NCI-H2107 (cell line): ENCODE data around the gene NDRG4.

Experiments
- DNase-seq: peaks from one replicate; lab custom pipeline; 2025; lab: John Stamatoyannopoulos, UW

Gene NDRG4

GRCh38 chr16:58543685-58544084, 43.7 kb downstream of the NDRG4 start:
- no peak for DNase-seq

DNA sequence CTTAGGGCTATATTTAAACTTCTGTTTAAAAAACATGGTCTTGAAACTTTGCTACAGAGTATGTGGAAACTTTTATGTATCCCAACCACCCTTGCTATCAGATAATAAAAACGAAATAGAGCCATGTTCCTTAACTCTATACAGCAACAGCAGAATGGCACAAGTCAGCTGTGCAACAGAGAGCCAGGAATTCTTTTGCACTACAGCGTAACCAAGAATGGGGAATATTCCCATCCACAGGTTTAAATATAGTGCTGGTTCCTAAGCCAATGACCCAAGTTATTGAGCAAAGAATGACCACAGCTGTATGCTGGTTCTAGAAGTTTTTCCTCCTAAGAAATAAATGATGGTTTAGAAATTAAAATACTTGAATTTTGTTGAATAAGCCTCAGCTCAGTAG, 48.4 kb downstream of the NDRG4 start:
- DNase-seq = no peak

DNA sequence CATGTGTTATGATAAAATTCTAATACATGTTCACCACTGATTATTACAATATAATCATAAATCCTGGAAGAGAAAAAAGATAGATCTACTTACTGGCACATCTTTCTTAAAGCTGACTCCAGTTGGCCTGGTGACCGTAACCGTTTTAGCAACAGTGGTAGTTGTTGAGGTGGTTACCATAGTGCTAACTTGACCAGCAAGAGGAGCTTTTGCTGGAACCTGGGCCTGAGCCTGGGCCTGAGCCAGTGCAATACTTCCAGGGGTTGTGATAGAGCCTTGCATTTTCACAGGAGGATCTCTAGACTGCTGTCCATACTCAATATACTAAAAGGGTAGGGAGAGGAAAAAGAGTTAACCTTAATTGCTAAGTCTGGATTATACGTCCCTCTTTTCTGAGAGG, 51.6 kb downstream of the NDRG4 start:
- no peak for DNase-seq

- no peak for DNase-seq
Measured at GRCh38 chr16:58556678-58557077, 56.7 kb downstream of the NDRG4 start.
